Left renal pelvis (tissue), 4 donors: ENCODE measurements around the gene TMTC4. TPM values are rescaled to one million over a fixed set of nuclear protein-coding genes. Genes with fewer than 3 reads are reported as not detected.
A peak's percentile ranks its signal among the peaks of the same experiment; 100 is the strongest.

Experiments used
- DNase-seq, 4 donors: peaks; one replicate each; pipeline ENCODE4 v3.0.0-alpha.2; 2013; ENCODE audit warnings: low read depth in 4 of 4, low spot score in 3 of 4
- polyA plus RNA-seq, 4 donors: library from polyadenylated mRNA; unstranded; fragments of 120-200 nt; gene quantifications; one replicate each; pipeline ENCODE4 v1.2.1, GENCODE V29; 2013; ENCODE audit not compliant: insufficient read length in 4 of 4

The TMTC4 gene
- polyA plus RNA-seq, 4 donors = 24.3 to 37.5 (median 35.7) TPM

DNA sequence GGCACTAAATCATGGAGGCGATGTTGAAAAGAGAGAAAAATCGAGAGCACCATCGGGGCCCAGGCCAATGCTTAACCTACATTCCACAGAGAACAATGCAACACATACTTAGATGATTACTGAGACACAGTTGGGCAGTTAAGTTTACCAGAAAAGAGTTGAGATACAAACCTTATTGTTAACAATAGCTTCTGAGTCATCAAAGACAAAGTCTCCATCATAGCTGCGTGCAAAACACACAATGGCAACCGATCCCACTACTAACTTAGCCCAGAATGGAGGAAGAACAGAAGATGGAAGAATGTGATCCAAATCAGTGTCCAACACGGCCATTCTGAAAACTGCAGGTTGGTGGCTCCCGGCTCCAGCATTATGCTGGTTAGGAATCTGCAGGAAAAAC, 6.2 kb downstream of the TMTC4 start:
- DNase-seq = no peak

DNA sequence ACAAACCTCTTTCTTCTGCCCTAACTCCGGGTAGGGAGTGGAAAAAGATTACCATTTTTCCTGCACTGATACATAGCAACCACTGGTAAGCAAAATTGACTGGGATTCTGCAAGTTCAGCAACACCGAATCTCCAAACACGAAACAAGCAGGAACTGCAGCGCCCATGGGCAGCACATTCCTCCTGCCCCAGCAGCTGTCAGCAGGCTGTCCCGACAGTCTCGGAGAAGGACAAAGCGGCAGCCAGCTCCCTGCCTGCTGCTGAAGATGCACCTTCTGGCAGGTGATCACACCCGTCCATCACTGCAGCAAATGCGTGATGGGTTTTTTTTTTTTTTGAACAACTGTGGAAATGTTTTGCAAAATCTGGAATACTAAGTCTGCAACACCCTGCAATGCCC, 6.7 kb downstream of the TMTC4 start:
- no peak for DNase-seq

DNA sequence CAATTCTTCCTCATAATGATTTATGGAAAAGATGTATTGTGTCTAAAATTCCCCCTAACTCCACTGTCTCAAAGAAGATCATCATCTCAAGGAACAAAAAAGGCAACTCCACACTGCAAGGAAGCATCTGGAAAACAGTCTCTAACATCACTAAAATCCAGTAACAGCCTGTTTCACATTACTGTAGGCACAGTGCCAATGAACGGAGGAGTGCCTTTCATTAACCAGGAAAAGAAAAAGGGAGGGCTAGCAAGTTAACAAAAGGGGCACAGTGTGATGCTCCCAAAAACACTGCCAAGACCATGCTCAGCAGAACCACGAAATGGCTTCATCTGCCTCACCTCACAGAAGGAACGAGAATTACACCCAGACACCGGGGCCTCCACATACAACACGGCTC, 8.5 kb downstream of the TMTC4 start:
- no peak for DNase-seq

DNA sequence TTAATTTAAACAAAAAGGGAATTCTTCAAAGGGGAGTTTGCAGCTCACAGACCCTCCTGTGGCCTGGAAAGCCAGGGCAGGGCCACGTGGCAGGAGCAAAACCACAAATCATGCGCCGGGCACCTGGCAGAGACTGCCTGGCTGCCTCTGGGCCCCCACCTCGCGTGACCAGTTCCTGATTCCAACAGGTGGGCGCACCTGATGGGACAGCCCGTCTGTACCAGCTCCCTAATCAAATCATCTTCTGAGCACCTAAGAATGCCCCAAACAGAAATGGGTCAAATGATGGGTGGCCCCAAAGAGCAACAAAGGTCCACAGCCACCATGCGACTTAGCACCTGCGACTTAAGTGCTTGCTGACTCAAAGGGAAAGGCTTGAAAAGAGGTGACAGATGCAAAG, 9.2 kb downstream of the TMTC4 start:
- no peak for DNase-seq

DNA sequence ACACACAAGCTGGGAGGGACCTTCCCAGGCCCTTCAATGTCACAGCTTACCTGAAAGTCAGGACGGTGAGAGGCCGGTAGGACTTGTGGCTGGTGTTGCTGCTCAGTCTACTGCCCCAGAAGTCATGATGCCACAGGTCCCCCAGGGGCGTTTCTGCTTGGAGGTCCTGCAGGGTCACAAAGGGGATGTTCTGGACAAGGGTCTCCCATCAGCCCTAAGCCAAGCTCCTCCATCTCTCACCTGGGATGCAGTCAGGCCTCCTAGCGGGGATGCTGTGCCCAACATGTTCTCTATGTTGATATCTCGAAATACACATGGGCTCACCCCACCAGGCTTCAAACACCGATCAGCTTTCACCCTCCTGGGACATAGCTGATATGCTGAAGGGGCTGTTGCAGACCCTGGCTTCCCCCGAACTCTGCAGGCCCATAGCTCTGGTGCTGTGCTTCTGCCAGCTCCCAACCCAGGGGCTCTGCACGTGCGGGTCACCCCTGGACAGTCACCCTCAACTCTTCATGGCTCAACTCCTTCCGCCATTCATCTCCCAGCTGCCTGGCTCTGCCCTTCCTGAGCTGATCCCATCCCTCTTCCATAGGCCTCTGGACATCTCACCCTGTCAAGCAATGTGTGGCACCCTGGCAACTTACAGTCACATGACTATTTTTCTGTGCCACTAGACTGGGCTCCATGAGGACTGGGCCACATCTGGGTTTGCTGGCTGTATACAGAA, 10.3 kb downstream of the TMTC4 start:
- DNase-seq = no peak

DNA sequence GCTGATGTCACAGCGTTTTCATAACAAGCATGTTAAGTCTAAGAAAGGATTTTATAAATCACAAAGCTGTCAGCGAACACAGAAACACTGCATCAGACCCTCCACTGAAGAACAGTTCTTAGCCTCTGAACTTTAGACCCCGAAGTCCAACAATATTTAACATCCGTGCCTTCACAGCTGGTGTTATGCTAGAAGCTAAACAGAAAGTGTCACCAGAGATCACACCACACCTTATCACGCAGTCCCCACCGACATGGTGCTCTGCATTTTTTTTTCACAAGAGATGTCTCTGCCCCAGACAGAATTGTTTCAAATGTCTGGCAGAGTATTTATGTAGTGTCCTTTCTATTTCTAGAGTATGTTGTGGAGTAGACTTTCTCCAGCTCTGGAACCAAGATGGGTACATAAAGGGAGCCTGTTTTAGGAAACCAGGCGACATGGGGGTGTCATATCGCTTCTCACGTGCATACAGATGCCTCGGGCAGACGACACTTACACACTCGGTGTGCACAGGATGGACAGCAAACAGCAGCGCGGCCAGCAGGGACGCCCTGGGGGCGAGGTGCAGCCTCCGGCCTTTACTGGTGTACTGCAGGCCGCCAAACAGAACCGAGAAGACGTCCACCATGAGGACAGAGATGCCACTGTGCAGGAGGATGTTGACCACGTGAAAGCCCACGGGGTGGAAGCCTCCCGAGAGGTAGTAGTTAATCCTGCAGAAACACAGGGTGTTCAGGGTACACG, 12.0 kb downstream of the TMTC4 start:
- DNase-seq = no peak

DNA sequence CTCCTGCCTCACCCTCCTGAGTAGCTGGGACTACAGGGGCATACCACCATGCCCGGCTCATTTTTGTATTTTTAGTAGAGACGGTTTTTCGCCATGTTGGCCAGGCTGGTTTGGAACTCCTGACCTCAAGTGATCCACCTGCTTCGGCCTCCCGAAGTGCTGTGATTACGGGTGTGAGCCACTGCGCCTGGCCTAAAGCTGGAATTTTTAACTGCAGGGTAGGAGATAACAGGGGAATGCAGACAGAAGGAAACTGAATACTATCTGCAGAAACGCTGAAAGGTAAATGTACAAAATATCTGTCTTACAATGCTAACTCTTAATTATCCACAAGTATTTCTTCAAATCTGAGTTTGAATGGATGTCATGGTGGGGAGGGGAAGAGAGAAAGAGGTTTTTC, 13.8 kb downstream of the TMTC4 start:
- DNase-seq = no peak

DNA sequence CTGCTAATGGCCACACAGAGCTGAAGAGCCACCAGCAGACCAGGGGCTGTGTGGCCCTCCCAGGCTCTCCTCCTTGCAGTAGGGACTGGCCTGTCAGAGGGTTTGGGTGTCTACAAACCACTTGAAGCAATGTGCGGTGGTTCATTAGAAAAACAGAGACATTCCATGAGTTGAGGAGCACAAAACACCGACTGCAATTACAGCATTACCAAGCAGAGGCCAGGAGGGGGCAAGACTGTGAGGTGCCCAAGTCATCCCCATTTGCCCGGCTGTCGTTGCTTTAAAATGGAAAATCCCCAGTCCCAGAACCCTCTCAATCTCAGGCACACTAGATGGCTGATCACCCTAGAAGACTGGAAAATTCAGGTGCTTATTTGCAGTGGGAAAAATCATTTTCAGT, 15.0 kb downstream of the TMTC4 start:
- no peak for DNase-seq

DNA sequence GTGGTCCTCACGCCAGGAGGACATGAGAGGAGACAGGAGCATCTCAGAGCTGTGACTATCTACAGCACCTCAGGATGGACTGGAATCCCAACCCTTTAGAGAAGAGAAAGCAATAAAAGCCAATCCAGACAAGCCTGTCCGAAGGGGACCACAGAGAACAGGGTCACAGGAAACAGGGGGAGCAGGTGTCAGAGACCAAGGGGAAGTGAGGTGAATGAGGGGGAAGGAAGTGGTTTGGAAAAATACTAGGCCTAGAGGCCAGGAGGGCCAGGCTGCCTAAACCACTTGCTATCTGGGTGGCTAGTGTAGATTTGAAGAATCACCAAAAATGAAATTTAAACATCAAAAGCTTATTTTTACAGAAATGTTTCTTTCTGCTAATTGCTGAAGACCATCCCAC, 16.2 kb downstream of the TMTC4 start:
- DNase-seq = no peak

DNA sequence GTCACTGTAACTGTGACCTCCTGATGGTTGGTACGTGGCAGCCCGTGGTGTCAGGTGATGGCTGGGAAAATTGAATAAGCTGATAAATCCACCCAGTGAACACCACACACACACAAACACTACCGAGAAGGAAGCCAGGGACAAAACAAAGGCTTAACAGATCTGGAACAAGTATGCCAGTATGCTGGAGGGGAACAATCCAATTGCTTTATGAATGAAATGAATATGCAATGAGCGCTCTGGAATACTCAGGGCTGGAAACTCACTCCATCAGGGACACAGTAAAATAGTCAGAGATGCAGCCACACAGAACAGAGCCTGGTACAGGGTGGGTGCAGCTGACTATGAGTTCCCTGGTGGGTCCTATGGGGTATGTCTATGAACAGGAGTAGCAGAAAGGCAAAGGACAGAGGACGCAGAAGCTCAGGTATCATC, 16.7 kb downstream of the TMTC4 start:
- DNase-seq = no peak

DNA sequence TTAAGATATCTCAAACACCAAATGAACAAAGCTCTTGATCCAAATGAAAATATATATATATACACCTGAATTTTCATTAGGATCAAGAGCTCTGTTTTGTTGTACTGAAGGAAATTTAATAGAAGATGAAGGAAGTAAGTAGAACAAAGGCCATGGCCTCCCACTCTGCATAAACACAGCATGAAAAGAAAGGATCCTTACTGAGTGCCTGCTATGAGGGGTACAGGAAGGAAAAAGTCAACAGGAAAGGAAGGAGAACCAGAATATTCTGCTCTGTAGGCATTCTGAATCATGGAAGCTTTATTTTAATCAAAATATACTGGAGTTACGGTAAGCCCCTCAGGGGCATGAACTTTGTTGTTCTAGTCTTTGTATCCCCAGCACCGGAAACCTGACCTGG, 22.1 kb downstream of the TMTC4 start:
- DNase-seq = no peak

DNA sequence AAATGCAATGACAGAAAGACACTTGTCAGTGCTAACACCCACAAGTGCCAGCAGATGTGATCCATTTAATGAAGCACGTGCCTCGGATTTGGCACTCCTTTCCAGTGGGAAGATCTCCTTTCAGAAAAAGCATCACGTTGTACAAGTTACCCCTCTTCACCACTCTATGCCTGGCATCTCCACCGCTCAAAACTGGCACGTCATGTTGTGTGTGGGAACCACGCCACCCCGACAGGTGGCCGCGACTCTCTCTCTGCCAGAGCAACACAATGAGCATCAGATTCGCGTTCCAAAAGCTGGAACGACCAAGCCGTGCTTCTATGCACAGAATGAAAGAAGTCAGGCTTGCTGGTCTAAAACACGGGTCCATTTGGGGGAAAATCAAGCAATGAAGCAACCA, 24.3 kb downstream of the TMTC4 start:
- DNase-seq = no peak

DNA sequence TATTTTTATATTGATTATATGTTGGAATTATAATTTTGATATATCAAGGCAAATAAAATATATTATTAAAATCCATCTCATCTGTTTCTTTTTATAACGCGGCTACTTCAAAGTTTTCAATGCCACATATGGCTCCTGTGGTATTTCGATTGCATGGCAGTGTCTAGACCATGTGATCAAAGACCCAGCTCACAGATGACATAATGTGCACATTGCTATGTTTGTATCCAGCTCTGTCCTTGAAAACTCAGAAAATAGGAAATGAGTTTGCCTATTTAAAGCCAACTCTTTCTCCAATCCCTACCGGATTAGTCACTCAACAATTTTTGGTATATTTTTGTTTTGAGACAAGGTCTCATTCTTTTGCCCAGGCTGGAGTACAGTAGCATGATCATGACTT, 26.2 kb downstream of the TMTC4 start:
- DNase-seq = no peak

DNA sequence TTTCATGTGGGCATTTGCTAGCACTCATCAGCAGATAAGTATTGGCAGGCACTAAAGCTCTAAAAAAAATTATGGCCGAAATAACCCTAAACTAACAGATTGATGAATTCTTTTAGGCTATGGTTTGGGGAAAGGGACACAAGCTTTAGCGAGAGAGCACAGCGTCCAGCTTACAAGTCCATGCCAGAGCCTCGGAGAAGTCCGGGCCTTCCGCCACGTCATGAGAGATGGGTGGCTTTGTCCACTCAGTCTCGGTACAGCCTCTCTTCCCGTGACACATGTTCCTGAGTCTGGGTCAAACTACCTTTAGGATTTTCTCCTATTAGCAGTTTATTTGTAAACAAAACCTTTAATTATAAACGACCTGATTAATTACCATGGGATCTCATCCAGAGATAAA, 27.7 kb downstream of the TMTC4 start:
- no peak for DNase-seq

DNA sequence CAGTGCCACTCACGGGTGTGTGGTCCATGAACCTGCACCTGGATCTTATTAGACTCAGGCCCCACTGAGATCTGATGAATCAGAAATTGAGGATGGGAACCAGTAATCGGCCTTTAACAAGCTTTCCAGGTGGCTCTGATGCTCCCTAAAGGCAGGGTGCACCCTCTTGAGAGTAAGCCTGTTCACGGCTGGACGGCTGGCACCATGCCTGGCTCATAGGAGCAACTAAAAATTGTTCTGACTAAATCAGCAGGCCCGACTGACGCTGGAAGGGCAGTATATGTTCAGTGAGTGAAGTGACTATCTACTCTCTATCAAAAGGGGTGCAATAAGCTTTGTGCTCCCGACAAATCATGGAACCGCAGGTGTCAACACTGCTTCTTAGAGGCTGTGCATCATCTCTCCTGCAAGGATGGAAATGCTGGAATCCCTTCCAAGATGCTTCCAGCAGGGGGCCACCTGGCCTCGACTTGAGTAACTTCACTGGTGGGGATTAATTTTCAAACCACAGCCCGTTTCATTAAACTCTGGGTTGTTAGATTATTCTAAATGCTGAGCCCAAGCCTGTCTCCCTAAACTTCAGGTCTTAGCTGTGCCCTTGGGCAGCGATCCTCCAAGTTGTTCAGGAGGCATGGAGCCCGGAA, 28.4 kb downstream of the TMTC4 start:
- DNase-seq = no peak

DNA sequence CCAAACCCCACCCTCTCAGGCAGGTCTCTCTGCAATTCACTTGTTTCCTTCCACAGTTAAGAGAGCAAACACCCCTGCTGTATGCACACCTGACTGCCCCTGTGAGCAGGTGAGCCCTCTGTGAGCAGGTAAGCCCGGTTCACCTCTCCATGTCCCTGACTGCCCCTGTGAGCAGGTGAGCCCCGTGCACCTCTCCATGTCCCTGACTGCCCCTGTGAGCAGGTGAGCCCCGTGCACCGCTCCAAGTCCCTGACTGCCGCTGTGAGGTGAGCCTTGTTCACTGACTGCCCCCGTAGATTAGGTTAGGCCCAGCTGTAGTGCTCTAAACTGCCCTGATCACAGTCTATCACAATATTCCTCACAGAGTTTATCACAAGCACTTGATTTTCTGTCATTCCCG, 29.2 kb downstream of the TMTC4 start:
- DNase-seq = no peak

DNA sequence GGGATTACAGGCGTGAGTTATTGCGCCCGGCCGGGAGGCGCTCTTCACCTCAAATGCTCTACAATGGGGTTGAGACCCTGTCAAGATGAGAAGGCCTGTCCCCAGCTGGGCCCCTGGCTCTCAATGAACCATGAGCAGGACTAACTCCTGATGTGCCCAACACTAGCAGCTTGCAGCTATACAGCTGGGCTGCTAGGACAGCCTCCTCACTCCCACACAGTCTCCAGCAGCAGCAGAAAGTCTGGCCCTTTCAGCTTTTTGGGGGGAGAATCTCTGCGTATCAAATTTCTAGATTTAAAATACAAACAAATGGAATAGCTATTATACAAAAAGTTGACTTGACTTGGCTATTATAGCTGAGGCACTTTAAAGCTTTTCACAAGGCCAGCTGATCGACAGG, 30.2 kb downstream of the TMTC4 start:
- DNase-seq = peak in 3 of 4 donors; percentile 33 to 51 (median 46)

DNA sequence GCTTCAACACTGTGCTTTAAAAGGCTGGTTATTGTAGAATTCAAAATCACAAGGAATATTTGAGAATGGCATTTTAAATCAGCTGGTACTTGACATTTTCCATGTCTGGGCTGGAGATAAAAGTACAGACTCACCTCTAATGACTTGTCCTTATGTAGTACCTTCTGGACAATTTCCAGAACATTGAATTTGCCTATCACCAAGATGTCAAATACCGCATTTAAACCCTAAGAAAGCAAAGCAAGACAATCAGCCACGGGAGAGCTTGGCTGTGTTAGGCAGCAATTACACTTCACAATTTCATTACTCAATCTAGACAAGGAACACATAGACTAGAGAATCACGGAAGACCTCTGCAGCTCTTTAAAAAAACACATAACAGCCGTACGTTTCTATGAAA, 36.8 kb downstream of the TMTC4 start:
- no peak for DNase-seq

DNA sequence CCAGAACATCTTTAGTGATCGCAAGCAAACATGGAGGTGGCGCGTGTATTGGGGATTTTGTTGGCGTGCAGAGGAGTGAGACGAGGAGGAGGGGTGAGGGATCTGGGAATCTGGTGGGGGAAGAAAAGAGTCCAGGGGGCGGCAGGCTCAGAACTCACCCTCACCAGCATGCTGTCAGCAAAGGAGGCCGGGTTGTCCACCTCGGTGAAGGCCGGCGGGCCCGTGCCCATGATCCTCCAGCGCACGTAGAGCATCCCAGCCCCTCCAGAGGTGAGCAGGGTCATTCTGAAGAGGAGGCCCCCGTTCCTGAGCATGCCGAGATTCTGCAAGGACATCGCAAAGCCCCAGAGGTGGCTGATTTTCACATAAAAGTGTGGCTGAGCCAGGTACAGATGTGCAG, 37.2 kb downstream of the TMTC4 start:
- DNase-seq = no peak

DNA sequence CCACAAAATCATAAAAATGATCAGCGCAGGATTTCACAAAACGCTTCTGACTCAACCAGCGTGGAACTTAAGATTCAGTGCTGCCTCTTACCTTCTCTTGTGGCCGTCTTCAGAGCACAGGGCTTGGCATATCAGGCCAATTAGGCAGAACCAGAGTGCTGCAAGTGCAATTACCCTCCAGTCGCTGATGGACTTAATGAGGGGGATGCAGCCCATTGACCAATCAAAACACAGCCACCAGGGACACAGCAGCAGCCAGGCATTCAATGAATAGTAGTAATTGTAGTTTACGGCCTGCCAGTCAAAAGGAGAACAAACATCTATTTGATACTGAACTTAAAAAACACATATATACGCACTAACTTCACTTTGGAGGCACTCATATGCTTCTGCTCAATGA, 38.2 kb downstream of the TMTC4 start:
- no peak for DNase-seq

DNA sequence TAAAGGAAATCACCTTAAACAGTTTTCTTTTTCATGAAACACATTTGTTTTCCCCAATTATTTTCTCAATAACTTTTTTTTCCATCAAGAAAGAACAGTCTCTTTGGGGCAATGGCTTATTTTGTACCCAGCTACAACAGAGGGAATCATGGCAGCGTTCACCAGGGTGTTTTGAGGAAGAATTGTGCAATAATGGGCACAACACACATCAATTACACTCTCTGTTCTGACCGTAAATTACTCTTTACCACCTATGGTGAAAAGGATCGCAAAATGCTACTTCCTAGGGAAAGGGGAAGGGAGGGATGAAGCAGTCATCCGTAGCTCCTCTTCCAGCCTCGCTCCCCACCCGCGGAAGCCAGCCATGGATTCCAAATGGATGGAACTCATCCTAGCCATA, 38.6 kb downstream of the TMTC4 start:
- no peak for DNase-seq

DNA sequence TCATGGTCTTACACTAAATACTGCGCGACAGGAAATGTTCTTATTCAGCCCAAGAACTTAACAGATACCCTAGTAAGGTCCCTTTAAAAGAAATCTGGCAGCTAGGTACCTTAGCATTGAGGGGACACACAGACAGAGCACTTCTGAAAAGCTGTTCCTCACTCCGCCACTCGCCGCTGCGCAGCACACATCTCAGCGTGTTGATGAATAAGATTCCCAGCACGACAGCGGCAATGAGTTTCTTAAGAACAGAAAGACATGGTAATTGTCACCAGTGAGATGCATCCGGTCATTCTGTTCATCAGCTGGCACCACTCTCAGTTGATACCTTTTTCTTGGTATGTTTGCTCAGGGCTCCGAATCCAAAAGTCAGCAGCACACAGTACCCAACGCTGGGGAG, 39.9 kb downstream of the TMTC4 start:
- no peak for DNase-seq
